ENCODE measurements around the gene SRI.
"Not testable (repeated sequence)": the region's sequence is repeated elsewhere in the genome, so short reads cannot be mapped to it uniquely, and the experiment has no call there.

The SRI gene

GRCh38 chr7:88172842-88173241 is 47.0 kb downstream of the SRI start:
- DNase-seq = no peak

GRCh38 chr7:88169717-88170320 is 50.0 kb downstream of the SRI start:
- no peak for DNase-seq

DNA sequence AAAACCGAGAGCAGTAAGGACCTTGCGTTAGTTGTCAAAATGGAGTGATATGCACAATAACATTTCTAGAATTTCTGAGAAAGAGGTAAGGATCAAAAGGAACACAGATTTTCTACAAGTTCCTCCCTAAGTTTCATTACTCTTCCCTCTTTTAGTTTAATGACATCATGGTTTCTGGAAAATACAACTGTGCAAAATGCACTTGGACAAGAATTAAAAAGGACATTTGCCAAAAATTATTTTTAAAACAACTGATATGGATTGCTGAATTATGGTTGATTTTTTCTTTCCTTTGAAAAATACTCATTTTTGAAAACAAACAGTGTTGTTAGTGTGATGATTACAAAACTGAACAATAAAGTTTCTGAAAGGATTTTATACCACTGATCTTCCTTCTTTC is 52.1 kb downstream of the SRI start:
- no peak for DNase-seq

GRCh38 chr7:88167223-88167622 is 52.6 kb downstream of the SRI start:
- no peak for DNase-seq

- DNase-seq = no peak
Observed at GRCh38 chr7:88165697-88166096, 54.1 kb downstream of the SRI start.

GRCh38 chr7:88159741-88160140 is 60.1 kb downstream of the SRI start:
- not testable (repeated sequence) for DNase-seq

DNA sequence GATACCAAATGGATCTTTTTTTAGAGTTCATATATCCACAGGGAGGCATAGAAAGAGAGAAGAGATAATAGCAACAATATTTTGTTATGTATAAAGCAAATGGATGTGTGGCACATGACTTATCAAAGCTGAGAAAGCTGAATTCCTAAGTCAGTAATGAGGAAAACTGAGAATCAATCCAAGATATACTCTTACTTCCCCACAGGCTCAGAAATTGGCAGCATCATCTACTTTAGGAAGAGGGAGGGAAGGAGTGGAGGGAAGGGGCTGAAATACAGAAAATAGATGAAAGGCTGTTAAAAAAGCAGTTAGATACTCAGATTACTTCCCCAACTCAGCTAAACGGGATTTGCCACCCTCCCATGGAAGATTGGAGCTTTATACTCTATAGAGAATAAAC is 63.5 kb downstream of the SRI start:
- DNase-seq = no peak

GRCh38 chr7:88155756-88156155 is 64.1 kb downstream of the SRI start:
- no peak for DNase-seq

Data from cerebellar nuclear complex (tissue), 1 donor.